ENCODE measurements around the gene TCERG1L.
"Not testable (repeated sequence)": the region's sequence is repeated elsewhere in the genome, so short reads cannot be mapped to it uniquely, and the experiment has no call there.

TCERG1L gene

GRCh38 chr10:131080571-131080970 is 230.9 kb downstream of the TCERG1L start:
- DNase-seq = no peak

- no peak for DNase-seq
These were observed 232.2 kb downstream of the TCERG1L start for GRCh38 chr10:131079314-131079713.

- DNase-seq = not testable (repeated sequence)
These were observed 232.6 kb downstream of the TCERG1L start for GRCh38 chr10:131078882-131079280.

GRCh38 chr10:131078131-131078881 is 233.2 kb downstream of the TCERG1L start:
- no peak for DNase-seq

GRCh38 chr10:131077724-131078123 is 233.8 kb downstream of the TCERG1L start:
- DNase-seq = no peak

- no peak for DNase-seq
These were observed 234.5 kb downstream of the TCERG1L start for GRCh38 chr10:131077031-131077430.

- no peak for DNase-seq
These were observed 235.2 kb downstream of the TCERG1L start for GRCh38 chr10:131076356-131076755.

GRCh38 chr10:131075218-131075770 is 236.2 kb downstream of the TCERG1L start:
- no peak for DNase-seq

- DNase-seq = no peak
These were observed 236.8 kb downstream of the TCERG1L start for GRCh38 chr10:131074682-131075081.

- no peak for DNase-seq
These were observed 238.0 kb downstream of the TCERG1L start for GRCh38 chr10:131073469-131074035.

GRCh38 chr10:131072651-131073468 is 238.7 kb downstream of the TCERG1L start:
- DNase-seq = no peak

GRCh38 chr10:131071721-131072120 is 239.8 kb downstream of the TCERG1L start:
- no peak for DNase-seq

GRCh38 chr10:131070856-131071255 is 240.7 kb downstream of the TCERG1L start:
- no peak for DNase-seq

- DNase-seq = no peak
These were observed 242.8 kb downstream of the TCERG1L start for GRCh38 chr10:131068760-131069159.

GRCh38 chr10:131068311-131068710 is 243.2 kb downstream of the TCERG1L start:
- no peak for DNase-seq

GRCh38 chr10:131067690-131068089 is 243.8 kb downstream of the TCERG1L start:
- DNase-seq = no peak

- no peak for DNase-seq
These were observed 245.7 kb downstream of the TCERG1L start for GRCh38 chr10:131065673-131066305.

GRCh38 chr10:131063311-131063710 is 248.2 kb downstream of the TCERG1L start:
- no peak for DNase-seq

- DNase-seq = no peak
These were observed 248.8 kb downstream of the TCERG1L start for GRCh38 chr10:131062621-131063260.

GRCh38 chr10:131061216-131061615 is 250.3 kb downstream of the TCERG1L start:
- DNase-seq = no peak

GRCh38 chr10:131059881-131060280 is 251.6 kb downstream of the TCERG1L start:
- no peak for DNase-seq

- no peak for DNase-seq
These were observed 252.7 kb downstream of the TCERG1L start for GRCh38 chr10:131058799-131059198.
